Measurements from ENCODE around the gene KRTAP9-9. TPM values are rescaled to one million over a fixed set of nuclear protein-coding genes. Genes with fewer than 3 reads are reported as not detected.

KRTAP9-9 gene
- total and polyA plus RNA-seq, 2 of the 8 experiments (the other 6 are each of a cell fraction or from before 2014, with no cell fraction given), result not detected

DNA sequence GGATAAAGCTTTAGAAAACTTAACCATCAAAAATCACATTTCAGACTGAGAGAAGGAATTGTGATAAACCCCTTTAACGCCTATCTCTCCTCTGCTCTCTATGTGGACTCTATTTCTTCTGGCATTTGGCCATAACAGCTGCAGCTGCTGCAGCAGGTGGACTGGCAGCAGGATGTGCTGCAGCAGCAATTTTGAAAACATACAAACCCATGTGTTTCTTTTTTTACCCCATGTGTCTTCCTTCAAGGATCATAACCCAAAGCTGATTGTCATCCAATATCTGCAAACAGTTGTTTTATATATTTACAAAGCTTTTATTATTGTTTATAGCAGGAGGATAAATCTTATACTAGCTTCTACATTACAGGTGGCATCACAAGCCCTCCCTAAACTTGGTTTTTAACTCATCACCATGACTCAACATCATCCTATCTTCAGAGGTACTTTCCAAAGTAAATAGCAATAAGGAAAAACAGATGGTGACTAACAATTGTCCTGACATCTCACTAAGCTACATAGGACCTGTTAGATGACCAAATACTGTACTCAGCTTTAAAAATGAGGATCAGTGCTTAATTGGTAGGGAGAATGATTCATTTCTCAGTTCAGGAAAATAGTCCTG is 43.2 kb upstream of the KRTAP9-9 start:
- 100% methylated on average over 1 of the region's 1 CpG; no CpG with 5 or more reads in 1 of the 2 experiments for WGBS, 2 experiments (ENCODE audit: extremely low coverage in 1 of 2, insufficient coverage in 1 of 2, insufficient read length in 1 of 2, insufficient replicate concordance in 2 of 2, low coverage in 1 of 2, low lambda C conversion rate in 2 of 2, missing lambda C conversion rate in 1 of 2)
- FAIRE-seq, result no peak
- H3K36me3 ChIP-seq (ENCODE audit: control insufficient read depth in 2 of 4, insufficient read depth in 4 of 4, low read length in 3 of 4), result no peaks in the 10 kb centered on the region; a peak in 2 of 8 replicates

More for the DNA sequence above, 43.2 kb upstream of the KRTAP9-9 start:
- no peaks in the 10 kb centered on the region for H3K79me1 ChIP-seq (ENCODE audit: low read depth, low read length)
- H3K23ac ChIP-seq (ENCODE audit: insufficient read length), result no peak overlapping the region
- ChIA-PET CTCF (ENCODE audit: partially characterized antibody) (interaction anchor here (0.8 to 1.4 kb wide), 3 partner anchors 13 to 337 kb away, joined by 3 read pairs; no protein-coding TSS in a partner anchor), POLR2A (ENCODE audit: partially characterized antibody) (no interaction called here)
- H4K20me1 ChIP-seq (replicated peaks in 1 of 2; ENCODE audit: control insufficient read depth in 1 of 2, insufficient read depth in 2 of 2, low read length in 2 of 2), result no peaks in the 10 kb centered on the region
- H4K5ac ChIP-seq (ENCODE audit: insufficient read length, low read depth, low read length), result no peak overlapping the region
- H2BK20ac ChIP-seq (ENCODE audit: low read length), result no peak overlapping the region
- H2BK12ac ChIP-seq (ENCODE audit: low read depth, low read length), result no peak overlapping the region
- H3K14ac ChIP-seq (ENCODE audit: insufficient read length), result no peak overlapping the region
- H3K23me2 ChIP-seq (ENCODE audit: low read depth, low read length), result no peaks in the 10 kb centered on the region
- H3K27me3 ChIP-seq (replicated peaks in 1 of 4; ENCODE audit: control insufficient read depth in 3 of 4, extremely low read depth in 1 of 4, insufficient read depth in 3 of 4, low read length in 3 of 4), result no peaks in the 10 kb centered on the region
- TF ChIP-seq BCL11A (IDR thresholded peaks at IDR 0.05; ENCODE audit: low read depth in 2 of 2, low read length in 2 of 2), result no peak
- no peak for TF ChIP-seq TBP (IDR thresholded peaks at IDR 0.05; ENCODE audit: low read depth, low read length)
- TF ChIP-seq SRF (IDR thresholded peaks at IDR 0.05; ENCODE audit: low read depth, low read length), result no peak
- no peak for TF ChIP-seq BRCA1 (IDR thresholded peaks at IDR 0.05; ENCODE audit: low read depth, low read length)
- H4K91ac ChIP-seq (replicated peaks; ENCODE audit: insufficient read length, low read length), result no peak overlapping the region
- H3K9me3 ChIP-seq (ENCODE audit: insufficient read depth in 2 of 2, low read depth in 1 of 2, low read length in 1 of 2), result peaks cover under 1 to 7% of the 10 kb centered on the region in 2 experiments; a peak in 2 of 4 replicates
- H3K18ac ChIP-seq (ENCODE audit: extremely low read depth, low read length), result no peak overlapping the region
- no peaks in the 10 kb centered on the region for H3K4me1 ChIP-seq (replicated peaks in 1 of 4; ENCODE audit: control insufficient read depth in 3 of 4, insufficient read depth in 4 of 4, low read length in 3 of 4)
- H2BK5ac ChIP-seq (ENCODE audit: low read depth, low read length), result no peak overlapping the region
- H3K27ac ChIP-seq (ENCODE audit: low read depth, low read length), result no peak overlapping the region
- no peak overlapping the region; the same call in 1 of the 2 replicates for H4K8ac ChIP-seq (ENCODE audit: extremely low read depth, insufficient read depth, low read length)
- no peak overlapping the region for H3K56ac ChIP-seq (replicated peaks; ENCODE audit: insufficient read length, low read depth, low read length)
- no peaks in the 10 kb centered on the region for H3K79me2 ChIP-seq (ENCODE audit: control insufficient read depth in 1 of 2, insufficient read depth in 2 of 2, low read length in 2 of 2)
- H2BK15ac ChIP-seq (ENCODE audit: low read length), result no peak overlapping the region
- DNase-seq (ENCODE audit: low read depth in 1 of 2, low spot score in 2 of 2), result no peak
- no peak overlapping the region for H3K9ac ChIP-seq (replicated peaks in 1 of 4; ENCODE audit: extremely low read depth in 1 of 4, low read depth in 3 of 4, low read length in 3 of 4)
- H3K4me3 ChIP-seq (ENCODE audit: extremely low read depth in 1 of 4, insufficient read depth in 2 of 4, low read depth in 3 of 4, low read length in 4 of 4), result no peak overlapping the region
- H2AFZ ChIP-seq (ENCODE audit: low read length), result no peak overlapping the region
- no peak overlapping the region for H2AK5ac ChIP-seq (ENCODE audit: low read depth, low read length)
- no peak overlapping the region for H3K4ac ChIP-seq (replicated peaks; ENCODE audit: insufficient read length, low read depth, low read length)
- H2BK120ac ChIP-seq (replicated peaks; ENCODE audit: low read depth, low read length), result no peak overlapping the region
- no peak overlapping the region for H3K4me2 ChIP-seq (ENCODE audit: insufficient read depth in 1 of 2, low read depth in 2 of 2, low read length in 2 of 2)

Measured in H1 (cell line).